IMR-90 (cell line): Measurements from ENCODE around the gene PPFIBP2.

Experiments
- CEBPB ChIP-seq: IDR thresholded peaks from 2 replicates; pipeline ENCODE4 v1.6.1; 2012; ENCODE audit warnings: low read depth, low read length, improper control_type of control experiment
- CHD1 ChIP-seq: IDR thresholded peaks from 2 replicates; pipeline ENCODE4 v1.6.1; 2012; ENCODE audit warnings: low read depth, low read length, improper control_type of control experiment
- MAZ ChIP-seq: IDR thresholded peaks from 2 replicates; pipeline ENCODE4 v1.6.1; 2012; ENCODE audit warnings: low read depth, mild to moderate bottlenecking, low read length, improper control_type of control experiment, moderate library complexity, borderline replicate concordance
- MXI1 ChIP-seq: IDR thresholded peaks from 2 replicates; pipeline ENCODE4 v1.6.1; 2012; ENCODE audit warnings: low read depth, mild to moderate bottlenecking, low read length, moderate library complexity, borderline replicate concordance
- POLR2A ChIP-seq: IDR thresholded peaks from 2 replicates; pipeline ENCODE4 v1.6.1; 2012; ENCODE audit warnings: mild to moderate bottlenecking, low read depth, low read length
- RAD21 ChIP-seq: IDR thresholded peaks from 2 replicates; pipeline ENCODE4 v1.6.1; 2012; ENCODE audit warnings: low read length, improper control_type of control experiment
- RCOR1 ChIP-seq: IDR thresholded peaks from 2 replicates; pipeline ENCODE4 v1.6.1; 2012; ENCODE audit warnings: mild to moderate bottlenecking, low read length, improper control_type of control experiment; ENCODE audit not compliant: insufficient replicate concordance
- RFX5 ChIP-seq: IDR thresholded peaks from 2 replicates; pipeline ENCODE4 v1.8.0; 2012; ENCODE audit warnings: low read depth, mild to moderate bottlenecking, low read length, moderate library complexity
- SMC3 ChIP-seq: fragments of 150-350 bp; IDR thresholded peaks from 2 replicates; pipeline ENCODE4 v1.6.1; 2016; ENCODE audit warnings: low read depth, mild to moderate bottlenecking, antibody characterized with exemption, low read length, moderate library complexity
- TF ChIP-seq, protein P1 (sequence below): conservative IDR thresholded peaks from 2 replicates; pipeline ENCODE4 v1.5.1; 2012; ENCODE audit warnings: mild to moderate bottlenecking, low read depth, low read length, improper control_type of control experiment
- TF ChIP-seq, protein P2 (sequence below): fragments of 150-350 bp; IDR thresholded peaks from 2 replicates; pipeline ENCODE4 v1.6.1; 2016; ENCODE audit warnings: low read depth, mild to moderate bottlenecking, low read length, moderate library complexity, borderline replicate concordance
- TF ChIP-seq, protein P3 (sequence below): fragments of 150-350 bp; IDR thresholded peaks from 2 replicates; pipeline ENCODE4 v1.6.1; 2017; ENCODE audit warnings: mild to moderate bottlenecking, antibody characterized with exemption, low read length, low read depth

DNA sequence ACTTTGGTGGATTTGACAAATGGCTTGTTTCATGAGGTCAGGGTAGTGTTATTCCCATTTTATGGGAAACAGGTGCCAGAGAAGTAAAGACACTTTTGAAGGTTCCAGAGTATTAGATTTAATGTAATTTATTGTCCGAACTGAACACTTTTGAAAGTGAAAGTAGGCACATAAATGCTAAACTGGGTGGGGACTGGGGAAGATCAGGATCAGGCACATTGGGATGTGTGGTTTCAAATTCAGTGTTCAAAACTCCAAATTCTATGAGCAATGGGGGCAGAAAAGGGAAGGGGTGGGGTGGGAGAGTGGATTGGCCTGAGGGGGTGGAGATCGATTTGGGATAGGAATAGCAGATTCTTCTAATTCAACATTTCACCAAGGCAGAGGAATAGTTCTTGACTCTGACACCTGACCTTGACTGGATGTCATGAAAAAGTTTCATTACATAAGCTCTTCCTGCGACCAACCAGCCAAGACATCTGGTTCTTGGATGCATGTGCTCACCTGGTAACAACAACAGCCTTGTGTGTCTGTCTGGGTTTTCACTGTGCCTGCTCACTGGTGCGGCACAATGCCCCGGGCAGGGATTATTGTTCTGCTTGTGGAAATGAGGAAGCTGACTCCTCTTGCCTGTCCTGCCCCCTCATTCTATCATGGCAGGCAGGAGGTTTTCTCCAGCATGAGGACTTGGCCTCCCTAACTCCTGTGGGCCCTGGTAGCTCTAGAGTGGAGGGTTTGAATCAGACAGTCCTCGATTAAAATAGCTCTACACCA, 10.8 kb downstream of the PPFIBP2 start:
- TF ChIP-seq, protein P1, sequence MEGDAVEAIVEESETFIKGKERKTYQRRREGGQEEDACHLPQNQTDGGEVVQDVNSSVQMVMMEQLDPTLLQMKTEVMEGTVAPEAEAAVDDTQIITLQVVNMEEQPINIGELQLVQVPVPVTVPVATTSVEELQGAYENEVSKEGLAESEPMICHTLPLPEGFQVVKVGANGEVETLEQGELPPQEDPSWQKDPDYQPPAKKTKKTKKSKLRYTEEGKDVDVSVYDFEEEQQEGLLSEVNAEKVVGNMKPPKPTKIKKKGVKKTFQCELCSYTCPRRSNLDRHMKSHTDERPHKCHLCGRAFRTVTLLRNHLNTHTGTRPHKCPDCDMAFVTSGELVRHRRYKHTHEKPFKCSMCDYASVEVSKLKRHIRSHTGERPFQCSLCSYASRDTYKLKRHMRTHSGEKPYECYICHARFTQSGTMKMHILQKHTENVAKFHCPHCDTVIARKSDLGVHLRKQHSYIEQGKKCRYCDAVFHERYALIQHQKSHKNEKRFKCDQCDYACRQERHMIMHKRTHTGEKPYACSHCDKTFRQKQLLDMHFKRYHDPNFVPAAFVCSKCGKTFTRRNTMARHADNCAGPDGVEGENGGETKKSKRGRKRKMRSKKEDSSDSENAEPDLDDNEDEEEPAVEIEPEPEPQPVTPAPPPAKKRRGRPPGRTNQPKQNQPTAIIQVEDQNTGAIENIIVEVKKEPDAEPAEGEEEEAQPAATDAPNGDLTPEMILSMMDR: no peak
- no peak for TF ChIP-seq POLR2A
- TF ChIP-seq SMC3: no peak
- TF ChIP-seq RAD21: no peak
- no peak for TF ChIP-seq RFX5
- no peak for TF ChIP-seq MXI1
- TF ChIP-seq CEBPB: no peak
- TF ChIP-seq MAZ: no peak
- TF ChIP-seq, protein P2, sequence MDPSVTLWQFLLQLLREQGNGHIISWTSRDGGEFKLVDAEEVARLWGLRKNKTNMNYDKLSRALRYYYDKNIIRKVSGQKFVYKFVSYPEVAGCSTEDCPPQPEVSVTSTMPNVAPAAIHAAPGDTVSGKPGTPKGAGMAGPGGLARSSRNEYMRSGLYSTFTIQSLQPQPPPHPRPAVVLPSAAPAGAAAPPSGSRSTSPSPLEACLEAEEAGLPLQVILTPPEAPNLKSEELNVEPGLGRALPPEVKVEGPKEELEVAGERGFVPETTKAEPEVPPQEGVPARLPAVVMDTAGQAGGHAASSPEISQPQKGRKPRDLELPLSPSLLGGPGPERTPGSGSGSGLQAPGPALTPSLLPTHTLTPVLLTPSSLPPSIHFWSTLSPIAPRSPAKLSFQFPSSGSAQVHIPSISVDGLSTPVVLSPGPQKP: no peak
- TF ChIP-seq CHD1: no peak
- TF ChIP-seq, protein P3, sequence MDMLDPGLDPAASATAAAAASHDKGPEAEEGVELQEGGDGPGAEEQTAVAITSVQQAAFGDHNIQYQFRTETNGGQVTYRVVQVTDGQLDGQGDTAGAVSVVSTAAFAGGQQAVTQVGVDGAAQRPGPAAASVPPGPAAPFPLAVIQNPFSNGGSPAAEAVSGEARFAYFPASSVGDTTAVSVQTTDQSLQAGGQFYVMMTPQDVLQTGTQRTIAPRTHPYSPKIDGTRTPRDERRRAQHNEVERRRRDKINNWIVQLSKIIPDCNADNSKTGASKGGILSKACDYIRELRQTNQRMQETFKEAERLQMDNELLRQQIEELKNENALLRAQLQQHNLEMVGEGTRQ: no peak
- TF ChIP-seq RCOR1: no peak
